GM23248 (cell line): ENCODE data around the gene CDHR1. TPM values are rescaled to one million over a fixed set of nuclear protein-coding genes. Genes with fewer than 3 reads are reported as not detected.

Experiments used
- DNase-seq: peaks from one replicate; pipeline ENCODE4 v3.0.0-alpha.2; 2015
- H2AFZ ChIP-seq: fragments of 200-600 bp; sonication (generic); 2 replicates; pipeline ENCODE4 v1.6.1; 2016; ENCODE audit warnings: antibody characterized with exemption
- H3F3A ChIP-seq: fragments of 200-600 bp; sonication (generic); 2 replicates; pipeline ENCODE4 v1.6.1; 2016; ENCODE audit warnings: mild to moderate bottlenecking, antibody characterized with exemption, mixed run types; ENCODE audit not compliant: insufficient read depth
- H3K27ac ChIP-seq: fragments of 200-600 bp; sonication (generic); 2 replicates; pipeline ENCODE4 v1.5.1; 2016; ENCODE audit warnings: mild to moderate bottlenecking
- H3K27me3 ChIP-seq: fragments of 200-600 bp; sonication (generic); replicated peaks from 2 replicates; pipeline ENCODE4 v1.6.1; 2016; ENCODE audit warnings: mild to moderate bottlenecking; ENCODE audit not compliant: insufficient read depth
- H3K36me3 ChIP-seq: fragments of 200-600 bp; sonication (generic); 2 replicates; pipeline ENCODE4 v1.6.1; 2016; ENCODE audit warnings: low read depth, mild to moderate bottlenecking
- H3K4me1 ChIP-seq: fragments of 200-600 bp; sonication (generic); 2 replicates; pipeline ENCODE4 v1.6.1; 2016; ENCODE audit warnings: mild to moderate bottlenecking; ENCODE audit not compliant: insufficient read depth
- H3K4me2 ChIP-seq: fragments of 200-600 bp; sonication (generic); one replicate; pipeline ENCODE4 v1.6.1; 2016; ENCODE audit warnings: mild to moderate bottlenecking; ENCODE audit not compliant: unreplicated experiment
- H3K4me3 ChIP-seq: fragments of 200-600 bp; sonication (generic); 2 replicates; pipeline ENCODE4 v1.5.1; 2016; ENCODE audit warnings: mild to moderate bottlenecking
- H3K79me2 ChIP-seq: fragments of 200-600 bp; sonication (generic); 2 replicates; pipeline ENCODE4 v1.6.1; 2016; ENCODE audit warnings: mild to moderate bottlenecking; ENCODE audit not compliant: insufficient read depth
- H3K9ac ChIP-seq: fragments of 200-600 bp; sonication (generic); 2 replicates; pipeline ENCODE4 v1.6.1; 2016; ENCODE audit warnings: mild to moderate bottlenecking
- H3K9me2 ChIP-seq: fragments of 200-600 bp; sonication (generic); 2 replicates; pipeline ENCODE4 v1.6.1; 2016; ENCODE audit warnings: mixed run types, mild to moderate bottlenecking, moderate library complexity; ENCODE audit not compliant: insufficient read depth
- H3K9me3 ChIP-seq: fragments of 200-600 bp; sonication (generic); one replicate; pipeline ENCODE4 v1.6.1; 2017; ENCODE audit warnings: low read depth
- H4K20me1 ChIP-seq: fragments of 200-600 bp; sonication (generic); 2 replicates; pipeline ENCODE4 v1.6.0; 2016; ENCODE audit not compliant: insufficient read depth
- EZH2 ChIP-seq: fragments of 200-600 bp; sonication (generic); IDR thresholded peaks from 2 replicates; pipeline ENCODE4 v1.6.1; 2018; ENCODE audit warnings: antibody characterized with exemption, mild to moderate bottlenecking; ENCODE audit not compliant: insufficient read depth, poor library complexity, severe bottlenecking
- EZH2phosphoT487 ChIP-seq: fragments of 200-600 bp; sonication (generic); IDR thresholded peaks from 2 replicates; pipeline ENCODE4 v1.6.1; 2018; ENCODE audit warnings: antibody characterized with exemption, moderate library complexity, mild to moderate bottlenecking, low read depth; ENCODE audit not compliant: insufficient read depth
- WGBS, 2 experiments: methylation state at CpG; one replicate each; pipeline ENCODE4 v1.1.6; 2015 to 2017; ENCODE audit warnings: low lambda C conversion rate in 2 of 2, low coverage in 1 of 2; ENCODE audit errors: missing lambda C conversion rate in 2 of 2; 5-methylcytosine and 5-hydroxymethylcytosine counted together
- in situ Hi-C: fragments of 300-500 bp; cut with MboI; formaldehyde crosslinking; loops from 2 replicates; pipeline ENCODE4 v1.15.0; 2020
- polyA plus RNA-seq: library from polyadenylated mRNA; unstranded; fragments of >200 nt; fragmentation: Nextera tagmentation; extraction: Ambion mirVana; gene quantifications from 2 replicates; pipeline ENCODE4 v1.2.1, GENCODE V29; 2016
- total RNA-seq: library from RNA; depleted of rRNA; stranded (reverse); fragments of >200 nt; shearing (Covaris generic); gene quantifications from 2 replicates; pipeline ENCODE4 v1.2.3, GENCODE V29; 2014

Gene CDHR1
- total and polyA plus RNA-seq, 2 experiments from 2014 or later, result not detected

DNA sequence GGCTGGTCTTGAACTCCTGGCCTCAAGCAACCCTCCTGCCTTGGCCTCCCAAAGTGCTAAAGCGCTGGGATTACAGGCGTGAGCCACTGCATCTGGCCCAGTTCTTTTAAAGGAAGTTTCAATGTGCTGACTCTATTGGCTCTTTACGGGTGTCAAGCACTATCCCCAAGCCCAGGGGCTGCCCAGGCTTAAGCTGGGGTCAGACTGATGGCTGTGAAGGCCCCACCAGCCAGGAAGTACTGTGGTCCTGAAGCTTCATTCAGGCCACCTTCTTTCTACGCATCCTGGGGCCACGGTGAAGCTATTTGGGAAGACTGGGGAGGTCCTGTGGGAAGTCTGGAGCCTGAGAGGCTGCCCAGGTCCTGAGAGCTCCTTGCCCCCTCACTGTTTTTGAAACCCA is 12.7 kb upstream of the CDHR1 start:
- DNase-seq, result no peak
- Histone ChIP-seq H3K27ac (no peak overlapping the region), H3K36me3 (no peaks in the 10 kb centered on the region), H3K9me3 (no peaks in the 10 kb centered on the region), H3K9me2 (no peaks in the 10 kb centered on the region), H3K4me3 (no peak overlapping the region), H3K27me3 (no peaks in the 10 kb centered on the region; the same call in 1 of the 2 replicates), H3K4me2 (no peak overlapping the region), H2AFZ (no peak overlapping the region), H3K9ac (no peak overlapping the region), H4K20me1 (no peaks in the 10 kb centered on the region), H3K79me2 (no peaks in the 10 kb centered on the region), H3K4me1 (no peaks in the 10 kb centered on the region), H3F3A (no peaks in the 10 kb centered on the region)
- in situ Hi-C loops, result no loop called here
- 65 to 73% methylated on average over 5 of the region's 5 CpGs for WGBS, 2 experiments
- TF ChIP-seq EZH2phosphoT487 (no peak), EZH2 (no peak)

DNA sequence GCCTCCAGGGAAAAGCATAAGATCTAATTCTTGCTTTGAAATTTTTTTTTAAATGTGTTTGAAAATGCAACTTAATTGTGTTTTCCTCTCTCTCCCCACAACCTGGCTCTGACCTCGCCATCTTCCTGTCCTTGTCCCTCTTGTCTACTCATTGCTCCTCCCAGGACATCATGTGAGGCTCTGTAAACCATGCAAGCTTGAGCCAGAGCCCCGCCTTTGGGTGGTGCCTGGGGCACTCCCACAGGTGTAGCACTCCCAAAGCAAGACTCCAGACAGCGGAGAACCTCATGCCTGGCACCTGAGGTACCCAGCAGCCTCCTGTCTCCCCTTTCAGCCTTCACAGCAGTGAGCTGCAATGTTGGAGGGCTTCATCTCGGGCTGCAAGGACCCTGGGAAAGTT is 9.8 kb upstream of the CDHR1 start:
- H3K36me3 ChIP-seq, result no peaks in the 10 kb centered on the region
- H3K9ac ChIP-seq, result no peak overlapping the region
- TF ChIP-seq EZH2phosphoT487 (no peak), EZH2 (no peak)
- no peak overlapping the region for H3K4me3 ChIP-seq
- H3K27ac ChIP-seq, result no peak overlapping the region
- H3K27me3 ChIP-seq, result peaks cover 5% of the 10 kb centered on the region; the same call in 1 of the 2 replicates
- in situ Hi-C loops, result no loop called here
- H3K4me1 ChIP-seq, result no peaks in the 10 kb centered on the region
- H3F3A ChIP-seq, result no peaks in the 10 kb centered on the region
- H3K9me2 ChIP-seq, result no peaks in the 10 kb centered on the region
- H3K9me3 ChIP-seq, result no peaks in the 10 kb centered on the region
- H3K79me2 ChIP-seq, result no peaks in the 10 kb centered on the region
- H4K20me1 ChIP-seq, result no peaks in the 10 kb centered on the region
- DNase-seq, result no peak
- H3K4me2 ChIP-seq, result no peak overlapping the region
- 22% methylated on average over 4 of the region's 4 CpGs for WGBS, 2 experiments
- H2AFZ ChIP-seq, result no peak overlapping the region

- no peak overlapping the region for H3K4me2 ChIP-seq
- WGBS, 2 experiments, result 41 to 43% methylated on average over 11 of the region's 11 CpGs
- peaks cover 5% of the 10 kb centered on the region; the same call in 1 of the 2 replicates for H3K27me3 ChIP-seq
- H3K4me3 ChIP-seq, result no peak overlapping the region
- in situ Hi-C loops, result no loop called here
- H3F3A ChIP-seq, result no peaks in the 10 kb centered on the region
- no peak overlapping the region for H3K27ac ChIP-seq
- H2AFZ ChIP-seq, result no peak overlapping the region
- H3K9me2 ChIP-seq, result no peaks in the 10 kb centered on the region
- H3K9me3 ChIP-seq, result no peaks in the 10 kb centered on the region
- no peak overlapping the region for H3K9ac ChIP-seq
- no peak for DNase-seq
- H3K36me3 ChIP-seq, result no peaks in the 10 kb centered on the region
- TF ChIP-seq EZH2phosphoT487, result no peak
- TF ChIP-seq EZH2, result no peak
- no peaks in the 10 kb centered on the region for H3K79me2 ChIP-seq
- H3K4me1 ChIP-seq, result no peaks in the 10 kb centered on the region
- no peaks in the 10 kb centered on the region for H4K20me1 ChIP-seq
Observed at GRCh38 chr10:84185526-84186175, 8.7 kb upstream of the CDHR1 start.

- no peak overlapping the region for H3K27ac ChIP-seq
- in situ Hi-C loops, result no loop called here
- TF ChIP-seq EZH2phosphoT487, result no peak
- no peak for TF ChIP-seq EZH2
- H3K27me3 ChIP-seq, result peaks cover 25% of the 10 kb centered on the region
- no peak overlapping the region for H3K9ac ChIP-seq
- H4K20me1 ChIP-seq, result no peaks in the 10 kb centered on the region
- no peak overlapping the region for H3K4me3 ChIP-seq
- no peaks in the 10 kb centered on the region for H3K9me3 ChIP-seq
- no peaks in the 10 kb centered on the region for H3K79me2 ChIP-seq
- 36 to 43% methylated on average over 3 of the region's 3 CpGs for WGBS, 2 experiments
- no peaks in the 10 kb centered on the region for H3K9me2 ChIP-seq
- no peak overlapping the region for H3K4me2 ChIP-seq
- no peak overlapping the region for H2AFZ ChIP-seq
- H3K36me3 ChIP-seq, result no peaks in the 10 kb centered on the region
- DNase-seq, result no peak
- no peaks in the 10 kb centered on the region for H3K4me1 ChIP-seq
- no peaks in the 10 kb centered on the region for H3F3A ChIP-seq
Observed at GRCh38 chr10:84188815-84189214, 5.5 kb upstream of the CDHR1 start.

GRCh38 chr10:84190621-84191020 is 3.7 kb upstream of the CDHR1 start:
- Histone ChIP-seq H4K20me1 (no peaks in the 10 kb centered on the region), H2AFZ (no peak overlapping the region), H3K4me2 (no peak overlapping the region), H3K4me3 (no peak overlapping the region), H3K79me2 (no peaks in the 10 kb centered on the region), H3K36me3 (no peaks in the 10 kb centered on the region), H3K9ac (no peak overlapping the region), H3K9me3 (no peaks in the 10 kb centered on the region), H3K9me2 (no peaks in the 10 kb centered on the region), H3K4me1 (no peaks in the 10 kb centered on the region), H3K27ac (no peak overlapping the region), H3K27me3 (peaks cover 41% of the 10 kb centered on the region), H3F3A (no peaks in the 10 kb centered on the region)
- 29 to 39% methylated on average over 3 of the region's 3 CpGs for WGBS, 2 experiments
- in situ Hi-C loops, result no loop called here
- TF ChIP-seq EZH2, result no peak
- TF ChIP-seq EZH2phosphoT487, result no peak
- no peak for DNase-seq
